NCI-H146 treated with DMSO at 0.1 percent for 48 hours (cell line): ENCODE measurements around the gene RHOJ.
"Not testable (repeated sequence)": the region's sequence is repeated elsewhere in the genome, so short reads cannot be mapped to it uniquely, and the experiment has no call there.

Experiments used
- DNase-seq: peaks from one replicate; lab custom pipeline; 2025; ENCODE audit not compliant: unreplicated experiment; lab: John Stamatoyannopoulos, UW

RHOJ gene

DNA sequence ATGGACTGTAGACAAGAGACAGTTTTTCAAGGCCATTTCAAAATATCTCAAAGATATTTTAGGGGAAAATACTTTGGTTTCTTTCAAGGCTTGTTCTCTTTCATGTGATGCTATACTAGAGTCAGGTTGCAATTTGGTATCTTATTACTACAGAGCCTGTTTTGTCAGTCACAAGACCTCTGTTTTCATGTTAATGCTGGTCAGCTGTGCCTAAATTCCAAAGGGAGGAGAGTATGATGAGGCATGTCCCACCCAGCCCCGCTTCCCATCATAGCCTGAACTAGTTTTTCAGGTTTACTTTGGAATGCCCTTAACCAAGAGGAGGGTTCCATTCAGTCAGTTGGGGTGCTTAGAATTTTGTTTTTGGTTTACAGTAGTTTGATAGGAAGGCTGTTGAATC lies 61.9 kb downstream of the RHOJ start:
- DNase-seq = no peak

DNA sequence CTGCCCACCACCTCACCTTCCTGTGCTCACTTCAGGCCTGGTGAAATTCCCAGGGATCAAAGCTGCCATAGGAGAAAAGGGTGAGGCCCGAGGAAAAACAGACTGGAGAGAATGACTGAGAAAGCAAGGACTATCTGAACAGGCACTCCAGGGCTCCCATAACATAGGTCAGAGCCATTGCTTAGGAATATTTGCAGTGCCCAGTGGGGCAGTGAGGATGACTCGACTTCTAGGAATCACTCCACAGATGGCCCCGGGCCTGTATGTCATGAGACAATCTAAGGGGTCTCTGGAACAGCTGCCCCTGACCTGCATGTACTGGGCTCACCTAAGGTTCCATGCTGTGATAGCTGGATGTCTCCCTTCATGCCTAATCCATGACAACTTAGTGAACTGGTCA lies 62.9 kb downstream of the RHOJ start:
- DNase-seq = no peak

DNA sequence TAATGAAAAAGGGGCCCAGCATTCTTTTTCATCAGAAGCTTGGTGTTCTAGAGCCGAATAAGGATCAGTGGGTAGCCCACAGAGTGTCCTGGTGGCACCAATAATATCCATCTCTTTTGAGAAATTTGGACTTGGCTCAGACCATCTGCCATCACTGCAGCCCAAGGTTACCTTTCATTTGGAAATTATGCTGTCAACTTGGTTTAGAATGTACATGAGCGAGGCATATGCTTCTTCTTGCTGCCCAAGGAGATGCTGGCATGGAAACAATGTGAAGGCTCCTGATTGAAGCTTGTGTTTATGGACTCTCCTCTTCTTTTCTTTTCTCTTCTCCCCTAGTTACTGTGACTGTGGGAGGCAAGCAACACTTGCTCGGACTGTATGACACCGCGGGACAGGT lies 64.5 kb downstream of the RHOJ start:
- DNase-seq = no peak

DNA sequence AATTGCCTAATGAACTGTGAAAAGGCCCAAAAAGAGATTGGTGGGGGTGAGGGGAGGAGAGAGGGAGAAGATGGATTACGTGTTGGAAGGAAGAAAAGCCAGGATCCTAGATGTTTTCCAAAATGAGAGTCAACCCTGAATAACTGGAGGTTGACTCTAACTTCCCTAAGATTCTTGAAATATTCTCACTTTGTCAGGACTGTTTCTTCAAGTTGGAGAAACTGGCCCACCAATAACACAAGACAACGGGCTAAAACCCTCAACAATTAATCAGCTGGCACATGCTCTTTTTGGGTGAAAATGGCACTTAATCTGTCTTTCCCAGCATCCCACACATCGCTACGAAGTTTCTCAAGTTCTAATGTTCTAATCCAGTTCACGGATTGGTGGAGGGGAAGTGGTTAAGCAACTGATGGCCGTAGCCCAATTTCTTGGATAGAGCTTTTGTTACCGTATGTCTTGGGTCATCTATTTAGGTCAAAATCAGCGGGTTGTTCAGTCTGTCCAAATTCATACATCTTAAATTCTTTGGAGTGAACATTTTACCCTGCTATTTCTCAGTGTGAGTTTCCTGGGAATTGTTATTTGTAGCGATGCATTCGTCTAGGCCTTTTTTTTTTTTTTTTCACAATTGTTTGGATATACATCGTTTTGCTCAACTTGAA lies 65.5 kb downstream of the RHOJ start:
- no peak for DNase-seq

DNA sequence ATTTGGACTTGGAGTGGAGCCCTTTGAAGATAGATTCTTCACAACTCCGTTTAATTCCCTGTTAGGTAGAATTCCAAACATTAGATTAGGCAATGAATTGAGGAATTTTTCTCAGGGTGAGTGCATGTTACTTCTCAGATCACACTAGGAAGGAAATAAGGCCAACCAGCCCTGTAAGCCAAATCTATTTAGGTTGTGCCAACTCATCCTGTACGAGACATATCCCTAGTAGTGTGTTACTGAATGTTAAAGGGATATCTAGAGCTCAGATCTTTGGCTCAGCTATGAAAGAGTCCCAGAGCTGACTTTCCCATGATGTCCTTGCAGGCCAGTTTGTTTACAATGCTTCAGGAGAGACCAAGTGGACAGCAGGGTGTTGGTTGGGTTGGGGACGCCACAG lies 68.9 kb downstream of the RHOJ start:
- no peak for DNase-seq

DNA sequence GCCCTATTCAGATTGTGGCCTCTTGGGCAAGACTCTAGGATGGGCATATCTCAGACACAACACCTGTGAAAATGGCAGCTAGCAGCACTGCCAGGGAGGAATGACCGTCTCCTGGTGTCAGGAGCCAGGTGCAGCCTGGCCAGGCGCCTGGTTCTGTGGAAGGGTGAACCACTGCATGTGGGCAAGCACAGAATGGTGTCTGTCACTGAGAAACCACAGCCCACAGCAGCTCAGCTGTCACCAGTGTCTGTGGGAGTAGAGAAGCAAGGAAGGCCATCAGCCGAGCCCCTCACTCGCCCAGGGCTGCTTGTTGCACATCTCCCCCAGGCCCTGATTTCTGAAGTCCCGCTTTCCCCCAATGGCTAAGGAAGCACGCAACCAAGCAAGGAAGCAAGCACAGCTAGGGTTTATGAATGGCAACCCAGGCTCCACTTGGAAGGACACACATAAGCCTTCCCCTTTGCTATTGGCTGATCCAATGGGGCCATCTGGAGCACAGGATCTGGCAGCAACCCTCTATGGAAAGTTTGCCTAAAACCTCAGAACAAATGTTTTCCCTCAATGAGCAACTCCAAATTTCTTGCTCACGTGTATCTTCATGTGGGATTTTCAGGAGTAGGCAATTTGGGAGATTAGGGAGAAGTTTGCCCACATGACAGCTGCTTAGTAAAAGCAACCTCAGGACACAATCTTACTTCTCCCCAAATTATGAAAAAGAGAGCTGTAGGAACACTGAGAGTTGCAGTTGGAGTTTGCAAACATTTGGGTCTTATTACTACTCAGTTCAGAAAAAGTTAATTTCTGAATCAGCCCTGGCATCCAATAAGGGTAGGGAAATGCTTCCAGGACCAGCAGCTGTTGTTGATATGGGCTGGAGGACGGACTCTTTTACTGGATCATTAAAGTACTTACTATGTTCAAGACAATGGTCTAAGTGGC lies 69.7 kb downstream of the RHOJ start:
- no peak for DNase-seq

DNA sequence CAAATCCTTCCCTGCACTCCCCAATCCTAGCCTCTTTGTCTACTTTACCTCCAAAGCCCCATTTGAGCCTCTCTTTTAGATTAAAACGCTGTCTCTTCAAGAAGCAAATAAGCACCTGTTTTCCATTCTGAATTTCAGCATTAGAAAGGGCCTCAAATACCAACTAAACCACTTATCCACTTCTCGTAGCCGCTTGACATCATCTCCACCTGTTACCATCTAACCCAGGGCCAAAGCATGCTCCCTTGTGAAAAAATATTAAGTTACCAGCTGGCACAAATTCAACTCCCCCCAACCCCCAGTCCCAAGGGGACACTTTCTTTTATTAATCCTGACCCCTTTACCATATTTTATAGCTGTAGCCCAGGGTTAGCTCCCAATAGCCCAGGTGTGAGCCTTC lies 71.4 kb downstream of the RHOJ start:
- DNase-seq = no peak

DNA sequence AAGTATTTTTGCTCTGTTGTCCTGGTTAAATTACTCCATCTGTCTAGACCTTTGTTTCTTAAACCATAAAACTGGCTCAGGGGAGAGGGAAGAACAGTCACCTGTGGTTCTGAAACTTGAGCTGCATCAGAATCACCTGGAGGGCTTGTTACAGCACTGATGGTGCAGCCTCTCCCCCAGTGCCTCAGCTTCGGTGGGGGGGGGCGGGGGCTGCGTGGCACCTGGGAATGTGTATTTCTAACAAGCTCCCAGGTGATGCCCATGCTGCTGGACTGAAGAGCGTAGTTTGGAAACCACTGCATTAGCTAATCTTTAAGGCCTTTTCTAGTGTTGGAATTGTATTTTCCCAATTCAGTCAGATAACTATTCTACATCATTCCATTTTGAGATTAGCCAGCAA lies 71.8 kb downstream of the RHOJ start:
- DNase-seq = peak; percentile 76

DNA sequence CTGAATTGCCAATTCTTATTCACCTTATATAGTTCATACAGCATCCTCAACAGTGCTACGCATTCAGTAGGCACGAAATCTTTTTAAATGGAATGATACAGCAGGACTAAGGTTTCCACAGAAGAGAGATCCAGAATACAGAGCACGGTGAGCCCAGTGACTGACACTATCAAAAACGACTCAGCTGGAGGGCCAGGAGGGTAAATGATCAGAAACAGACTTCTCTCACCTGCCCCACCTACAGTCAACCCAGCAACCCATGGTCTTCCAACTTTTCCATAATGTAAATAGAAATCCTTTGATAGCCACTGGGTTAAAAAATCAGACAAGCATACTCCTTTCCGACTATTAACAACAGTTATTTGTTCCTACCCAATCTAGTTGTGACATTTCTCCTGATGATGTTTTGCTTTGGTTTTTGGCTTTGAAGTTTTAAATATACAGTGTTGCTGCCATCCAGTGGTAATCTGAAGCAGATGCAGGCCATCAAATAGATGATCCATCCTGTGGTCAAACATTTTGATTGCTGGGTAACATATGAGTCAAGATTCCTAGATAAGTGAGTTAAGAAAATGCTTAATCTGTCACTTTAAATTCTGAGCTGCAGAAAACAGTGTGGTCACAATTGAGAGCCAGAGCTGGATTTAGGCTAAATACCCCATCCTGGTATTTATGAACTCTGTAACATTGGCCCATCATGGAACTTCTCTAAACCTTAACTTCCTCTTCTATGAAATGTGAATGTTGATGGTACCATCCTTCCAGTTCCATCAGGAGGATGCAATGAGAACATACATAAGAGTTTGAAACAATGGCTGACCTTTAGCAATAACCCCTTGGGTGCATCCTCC lies 72.5 kb downstream of the RHOJ start:
- DNase-seq = peak; percentile 79

DNA sequence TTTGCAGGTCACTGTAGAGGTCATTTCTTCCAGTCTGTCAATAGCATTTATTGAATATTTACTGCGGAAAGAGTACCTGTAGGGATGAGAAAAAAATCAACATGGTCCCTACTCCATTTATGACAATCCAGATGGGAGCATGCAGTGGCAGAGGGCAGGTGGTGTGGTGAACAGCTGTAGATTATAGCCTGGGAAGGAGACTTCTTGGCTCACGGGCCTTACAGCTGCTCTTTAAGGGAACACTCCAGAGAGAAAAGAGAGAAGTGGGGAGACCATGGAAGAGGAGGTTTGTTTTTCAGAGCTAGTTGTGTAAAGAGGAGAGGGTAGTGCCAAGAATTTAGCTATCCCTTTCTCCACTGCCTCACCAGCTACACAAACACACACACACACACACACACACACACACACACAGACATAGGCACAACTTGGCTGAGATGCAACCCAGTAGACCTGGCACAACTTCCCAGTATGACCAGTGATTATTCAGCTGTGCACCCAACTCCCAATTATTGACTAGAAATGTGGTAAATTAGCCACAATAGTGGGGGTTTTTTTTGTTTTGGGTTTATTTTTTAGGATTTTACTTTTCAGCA lies 73.4 kb downstream of the RHOJ start:
- DNase-seq = peak; percentile 63

DNA sequence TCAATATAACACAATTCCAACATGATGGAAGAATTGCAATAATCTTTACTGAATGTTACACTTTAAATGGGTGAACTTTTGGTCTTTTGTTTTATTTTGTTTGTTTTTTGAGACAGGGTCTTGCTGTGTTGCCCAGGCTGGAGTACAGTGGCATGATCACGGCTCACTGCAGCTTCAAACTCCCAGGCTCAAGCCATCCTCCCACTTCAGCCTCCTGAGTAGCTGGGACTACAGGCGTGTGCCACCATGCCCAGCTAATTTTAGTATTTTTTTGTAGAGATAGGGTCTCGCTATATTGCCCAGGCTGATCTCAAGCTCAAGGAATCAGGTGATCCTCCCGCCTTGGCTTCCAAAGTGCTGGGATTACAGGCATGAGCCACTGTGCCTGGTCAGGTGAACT lies 75.7 kb downstream of the RHOJ start:
- not testable (repeated sequence) for DNase-seq

DNA sequence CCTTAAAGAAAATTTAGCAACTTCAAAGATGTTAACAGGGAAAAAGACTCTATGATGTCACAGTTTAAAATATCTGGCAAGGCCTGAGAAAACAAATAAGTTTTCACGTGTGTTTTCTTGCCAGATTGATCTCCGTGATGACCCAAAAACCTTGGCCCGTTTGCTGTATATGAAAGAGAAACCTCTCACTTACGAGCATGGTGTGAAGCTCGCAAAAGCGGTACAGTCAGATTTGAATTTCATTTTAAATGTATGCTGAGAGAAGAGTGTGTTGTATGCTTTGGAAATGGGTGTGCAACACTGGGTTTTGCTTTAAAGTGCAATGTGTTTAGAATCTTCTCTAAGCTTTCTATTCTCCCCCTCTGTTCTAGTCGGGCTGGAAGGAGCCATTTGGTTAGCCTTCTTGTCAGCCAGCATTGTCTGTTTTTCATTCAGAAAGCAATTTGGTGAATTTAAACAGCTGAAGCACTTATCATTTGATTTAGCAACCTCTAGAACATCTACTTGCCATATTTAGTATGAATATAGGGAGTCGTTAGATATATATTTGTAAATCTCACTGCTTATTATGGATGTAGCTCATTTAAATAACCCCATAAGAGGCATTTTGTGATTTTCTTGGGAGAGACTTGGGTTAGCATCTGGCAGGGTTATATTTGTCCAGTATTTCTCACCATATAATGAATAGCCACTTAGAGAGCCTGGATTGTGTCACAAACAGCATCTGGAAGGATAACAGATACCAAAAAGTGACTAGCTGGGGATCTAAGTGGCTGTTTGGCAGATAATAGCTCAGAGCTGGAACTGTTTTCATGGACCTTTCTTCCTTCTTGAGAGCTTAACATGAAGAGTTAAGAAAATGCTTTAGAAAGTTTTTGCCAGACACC lies 79.0 kb downstream of the RHOJ start:
- no peak for DNase-seq

DNA sequence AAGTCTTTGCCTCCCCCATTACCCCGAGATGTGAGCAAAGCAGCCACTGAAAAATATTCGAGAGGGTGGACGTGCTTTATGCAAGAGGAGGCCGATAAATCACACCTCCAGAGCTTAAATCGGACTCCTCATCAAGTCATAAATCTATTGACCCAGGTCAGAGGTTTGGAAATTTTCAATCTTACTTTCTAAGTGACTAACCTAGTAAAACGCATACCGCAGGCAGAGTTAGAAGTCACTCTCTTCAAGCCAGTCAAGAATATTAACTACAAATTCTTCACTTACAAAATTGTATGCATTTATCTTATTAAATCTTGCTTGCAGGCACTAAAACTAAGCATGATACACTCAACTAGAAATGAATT lies 79.6 kb downstream of the RHOJ start:
- no peak for DNase-seq

DNA sequence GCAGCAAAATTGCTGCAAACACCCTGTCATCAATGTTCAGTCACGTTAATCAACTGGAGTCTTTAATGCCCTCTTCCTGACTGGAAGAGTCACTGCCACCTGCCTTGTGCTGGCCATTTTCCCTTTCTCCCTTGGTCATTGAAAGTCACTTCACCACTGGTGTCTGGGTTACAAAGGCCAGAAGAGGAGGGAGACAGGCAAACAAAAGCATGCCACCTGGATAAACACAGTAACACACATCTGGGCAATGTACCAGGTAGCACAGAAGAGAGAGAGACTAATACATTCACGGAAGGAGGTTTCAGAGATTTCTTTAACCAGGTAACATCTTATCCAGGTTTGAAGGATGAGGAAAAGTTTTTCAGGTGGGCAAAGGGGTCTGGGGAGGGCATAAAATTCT lies 81.8 kb downstream of the RHOJ start:
- DNase-seq = peak; percentile 94

DNA sequence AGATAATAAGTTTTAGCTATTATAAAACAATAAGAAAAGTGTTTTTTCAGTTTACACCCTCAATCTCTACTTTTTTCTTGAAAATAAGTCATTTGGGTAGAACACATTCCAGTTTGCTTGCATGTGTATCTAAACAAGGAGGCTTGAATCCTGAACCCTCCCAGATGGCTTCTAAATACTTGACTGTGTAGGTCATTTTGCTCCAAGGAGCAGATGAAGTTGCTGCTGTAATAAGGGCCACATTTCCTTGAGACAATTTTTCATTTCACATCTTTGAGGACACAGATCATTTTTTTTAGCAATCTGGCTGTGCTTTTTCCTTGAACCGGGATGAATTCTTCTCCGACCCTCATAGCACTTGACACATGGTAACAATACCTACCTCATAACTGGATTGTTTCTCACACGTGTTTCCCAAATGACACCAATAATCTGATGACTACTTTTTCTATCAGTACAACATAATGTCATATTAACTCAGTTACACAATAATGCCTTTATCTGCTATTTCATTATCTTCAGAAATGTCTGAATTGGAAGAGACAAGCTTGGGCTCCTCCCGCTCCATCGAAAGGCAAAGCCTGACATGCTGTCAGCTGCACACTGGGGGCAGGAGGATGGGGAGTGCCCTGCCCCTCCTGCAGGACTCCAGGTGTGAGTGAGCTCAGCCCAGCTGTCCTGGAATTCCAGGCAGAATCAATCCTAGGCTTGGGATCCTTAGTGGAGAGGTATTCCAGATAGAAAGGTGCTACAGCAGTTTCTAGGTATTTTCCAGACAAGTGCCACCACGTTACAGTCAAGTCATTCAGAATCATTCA lies 83.6 kb downstream of the RHOJ start:
- no peak for DNase-seq

DNA sequence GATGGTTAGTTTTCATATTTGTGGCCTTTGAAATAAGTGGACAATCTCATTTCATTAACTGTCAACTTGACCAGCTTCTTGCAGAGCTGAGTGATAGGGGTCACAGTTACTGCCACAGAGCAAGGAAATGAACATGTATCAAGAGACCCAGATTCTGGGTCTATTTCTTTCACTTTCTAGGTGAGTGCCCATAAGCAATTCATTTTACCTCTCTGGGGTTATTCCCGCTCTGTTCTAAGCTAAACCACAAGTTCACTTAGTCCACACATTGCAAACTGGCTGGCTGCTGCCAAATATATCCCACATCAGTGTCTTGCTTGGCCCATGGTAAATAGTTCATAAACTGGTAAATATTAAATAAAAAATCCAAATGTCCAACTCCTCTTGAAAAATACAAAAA lies 84.6 kb downstream of the RHOJ start:
- DNase-seq = no peak

DNA sequence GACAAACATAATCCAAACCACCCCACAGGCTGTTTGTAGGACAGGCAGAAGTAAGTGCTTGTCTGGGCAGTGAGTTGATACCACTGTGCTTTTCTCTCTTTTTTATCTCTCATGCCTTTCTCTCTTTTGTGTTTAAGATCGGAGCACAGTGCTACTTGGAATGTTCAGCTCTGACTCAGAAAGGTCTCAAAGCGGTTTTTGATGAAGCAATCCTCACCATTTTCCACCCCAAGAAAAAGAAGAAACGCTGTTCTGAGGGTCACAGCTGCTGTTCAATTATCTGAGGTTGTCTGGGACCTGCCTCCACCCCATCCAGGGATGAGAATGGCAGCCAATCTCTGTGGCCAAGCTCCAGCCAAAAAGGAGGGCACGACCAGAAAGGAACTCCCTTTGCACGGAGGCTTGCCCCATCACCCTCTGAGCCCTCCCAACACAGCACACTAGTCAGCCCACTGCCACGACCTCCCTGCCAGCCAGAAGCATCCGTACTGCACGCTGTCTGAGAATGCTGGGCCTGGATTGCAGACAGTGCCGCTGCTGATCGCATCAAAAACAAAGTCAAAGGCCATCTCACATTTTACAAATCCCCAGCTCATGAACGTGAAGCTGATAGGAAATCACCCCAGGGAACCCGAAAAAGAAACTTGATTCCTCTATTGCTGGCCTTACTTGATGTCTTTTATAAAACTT lies 86.6 kb downstream of the RHOJ start:
- DNase-seq = no peak

DNA sequence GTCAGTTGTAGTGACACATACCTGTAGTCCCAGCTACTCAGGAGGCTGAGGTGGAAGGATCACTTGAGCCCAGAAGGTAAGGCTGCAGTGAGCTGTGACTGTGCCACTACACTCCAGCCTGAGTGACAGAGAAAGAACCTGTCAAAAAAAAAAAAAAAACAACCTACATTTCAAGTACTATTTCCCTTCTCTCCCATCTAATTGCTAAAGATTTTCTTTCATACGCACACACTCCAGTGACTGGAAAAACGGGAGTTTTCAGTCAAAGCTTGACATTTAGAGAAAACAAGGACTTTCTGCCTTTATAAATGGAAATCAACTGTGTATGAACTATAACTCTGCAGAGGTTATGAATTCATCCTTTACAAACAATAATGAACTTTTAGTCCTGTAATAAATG lies 88.6 kb downstream of the RHOJ start:
- DNase-seq = no peak

DNA sequence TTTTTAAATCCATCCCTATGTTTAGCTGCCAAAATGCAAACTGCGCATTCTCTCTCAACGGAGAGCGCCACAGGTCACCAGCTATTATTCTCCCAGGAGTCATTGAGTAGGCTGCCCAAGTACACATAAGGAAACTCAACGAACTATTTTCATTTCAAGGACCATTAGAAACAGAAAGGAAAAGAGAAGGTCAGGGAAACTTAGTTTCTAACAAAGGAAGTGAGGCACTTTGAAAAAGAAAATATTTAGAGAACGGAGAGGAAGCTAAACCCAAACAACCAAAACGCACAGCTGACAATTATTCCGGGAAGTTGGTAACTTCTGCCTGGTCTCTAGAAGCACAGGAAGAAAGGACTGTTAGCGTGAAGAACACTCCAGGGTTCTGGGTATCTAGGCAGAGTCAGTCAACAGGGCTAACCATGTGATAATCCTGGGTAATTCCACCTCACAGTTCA lies 91.0 kb downstream of the RHOJ start:
- DNase-seq = no peak
